ENCODE data around the gene SHTN1.

Gene SHTN1

GRCh38 chr10:116880716-116881482 lies 124.1 kb downstream of the SHTN1 start:
- DNase-seq: no peak
- no peaks in the 10 kb centered on the region for H3K27me3 Mint-ChIP-seq

DNA sequence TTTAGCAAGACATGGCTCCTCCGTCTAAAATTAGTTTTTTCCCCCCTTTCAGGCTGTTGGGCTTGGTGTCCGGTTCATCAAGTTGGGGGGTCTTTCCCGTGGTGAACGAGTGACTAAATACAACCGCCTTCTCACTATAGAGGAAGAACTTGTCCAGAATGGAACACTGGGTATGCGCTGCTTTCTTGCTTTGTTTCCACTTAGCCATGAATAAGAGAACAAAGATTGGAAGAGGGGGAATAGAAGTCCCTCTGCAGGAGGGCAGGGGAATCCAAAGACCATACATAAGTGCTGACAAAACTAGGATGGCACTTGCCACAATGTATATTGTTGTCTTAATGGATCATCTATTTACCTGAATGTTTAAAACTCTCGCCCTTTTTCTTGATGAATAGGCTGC lies 125.2 kb downstream of the SHTN1 start:
- Mint-ChIP-seq H3K27me3 (no peaks in the 10 kb centered on the region), H3K4me1 (no peaks in the 10 kb centered on the region), H3K27ac (no peak overlapping the region), H3K36me3 (no peaks in the 10 kb centered on the region), H3K9me3 (no peaks in the 10 kb centered on the region), H3K4me3 (no peak overlapping the region)
- no peak for DNase-seq
- CTCF ChIA-PET: no interaction called here

More at GRCh38 chr10:116880716-116881482, 124.1 kb downstream of the SHTN1 start:
- H3K36me3 Mint-ChIP-seq: no peaks in the 10 kb centered on the region
- H3K9me3 Mint-ChIP-seq: no peaks in the 10 kb centered on the region
- no peak overlapping the region for H3K27ac Mint-ChIP-seq
- H3K4me3 Mint-ChIP-seq: no peak overlapping the region
- CTCF ChIA-PET: no interaction called here
- no peaks in the 10 kb centered on the region for H3K4me1 Mint-ChIP-seq

DNA sequence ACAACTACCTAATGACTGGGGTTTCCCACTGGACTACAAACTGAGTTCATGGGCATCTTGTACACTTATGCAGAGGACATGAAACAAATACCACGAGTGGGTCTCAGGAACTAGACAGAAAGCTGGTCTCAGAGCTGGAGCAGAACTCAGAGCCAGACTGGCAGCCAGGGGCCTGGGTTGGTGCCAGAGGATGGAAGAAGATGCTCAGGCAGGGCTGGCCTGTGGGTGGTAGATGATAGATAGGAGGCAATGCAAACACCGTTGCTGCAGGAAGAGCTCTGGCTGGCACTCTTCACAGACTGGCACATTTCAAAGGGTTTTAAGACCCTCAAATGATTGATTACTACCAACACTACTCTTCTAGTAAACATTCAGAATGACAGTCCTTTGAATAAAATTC lies 126.9 kb downstream of the SHTN1 start:
- no peaks in the 10 kb centered on the region for H3K4me1 Mint-ChIP-seq
- no peaks in the 10 kb centered on the region for H3K36me3 Mint-ChIP-seq
- H3K4me3 Mint-ChIP-seq: no peak overlapping the region
- no peaks in the 10 kb centered on the region for H3K27me3 Mint-ChIP-seq
- no peak for DNase-seq
- CTCF ChIA-PET: no interaction called here
- H3K9me3 Mint-ChIP-seq: no peaks in the 10 kb centered on the region
- no peak overlapping the region for H3K27ac Mint-ChIP-seq

DNA sequence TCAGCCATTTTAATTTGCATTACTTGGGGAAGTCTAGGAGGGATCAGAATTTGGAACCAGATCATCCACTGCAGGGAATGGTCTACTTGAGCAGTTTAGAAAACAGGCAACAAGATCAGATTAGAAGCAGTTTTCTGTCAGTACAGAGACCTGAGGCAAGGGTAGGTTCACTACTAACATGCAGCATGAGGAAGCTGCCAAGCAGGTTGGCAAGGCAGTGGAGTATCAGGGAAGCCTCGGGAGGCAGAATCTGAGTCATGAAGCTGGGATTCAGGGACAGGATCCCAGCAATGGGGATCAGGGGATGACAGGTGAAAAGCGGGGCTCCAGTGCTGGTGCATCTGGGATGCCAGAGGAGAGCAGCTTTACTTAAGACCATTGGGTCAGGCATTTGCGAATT lies 127.6 kb downstream of the SHTN1 start:
- CTCF ChIA-PET: no interaction called here
- no peak overlapping the region for H3K27ac Mint-ChIP-seq
- H3K36me3 Mint-ChIP-seq: no peaks in the 10 kb centered on the region
- no peaks in the 10 kb centered on the region for H3K27me3 Mint-ChIP-seq
- no peaks in the 10 kb centered on the region for H3K9me3 Mint-ChIP-seq
- DNase-seq: no peak
- no peak overlapping the region for H3K4me3 Mint-ChIP-seq
- H3K4me1 Mint-ChIP-seq: no peaks in the 10 kb centered on the region

DNA sequence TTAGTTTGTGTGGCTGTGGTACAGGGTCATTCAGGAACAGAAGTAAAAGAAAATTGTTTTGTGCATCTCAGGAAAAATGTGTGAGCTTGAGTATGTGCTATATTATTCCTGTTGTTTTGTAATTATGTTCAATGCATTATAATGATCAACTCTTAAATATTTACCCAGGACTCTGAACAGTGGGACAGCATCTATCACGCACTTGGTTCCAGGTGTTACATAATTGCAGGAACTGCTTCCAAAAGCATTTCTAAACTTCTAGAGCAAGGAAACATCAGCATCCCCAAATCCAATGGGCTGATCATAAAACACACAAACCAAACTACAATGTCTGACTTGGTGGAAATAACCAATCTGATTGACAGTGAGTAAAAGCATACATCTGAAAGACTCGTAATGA lies 129.1 kb downstream of the SHTN1 start:
- CTCF ChIA-PET: no interaction called here

DNA sequence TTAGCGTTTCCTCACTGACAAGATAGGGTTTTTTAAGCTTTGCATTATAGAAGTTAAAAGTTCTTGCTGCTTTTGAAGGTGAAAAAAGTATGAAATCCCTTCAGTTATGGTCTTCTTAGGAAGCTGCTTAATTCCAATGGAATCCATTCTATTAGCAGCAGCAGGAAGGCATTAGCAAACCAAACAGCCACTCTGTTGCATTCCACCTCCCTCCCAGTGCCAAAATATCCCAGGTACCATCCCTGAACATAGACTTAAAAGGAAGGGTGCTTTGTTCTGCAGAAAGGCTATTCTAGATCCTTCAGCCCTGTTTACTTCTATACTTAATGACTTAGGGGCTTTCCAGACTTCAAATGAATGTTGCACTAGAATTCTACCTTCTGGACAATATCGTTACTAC lies 131.9 kb downstream of the SHTN1 start:
- no peak for DNase-seq
- Mint-ChIP-seq H3K27ac (no peak overlapping the region), H3K36me3 (no peaks in the 10 kb centered on the region), H3K4me1 (no peaks in the 10 kb centered on the region), H3K27me3 (no peaks in the 10 kb centered on the region), H3K4me3 (no peak overlapping the region), H3K9me3 (no peaks in the 10 kb centered on the region)
- CTCF ChIA-PET: no interaction called here

More for the DNA sequence above, 129.1 kb downstream of the SHTN1 start:
- H3K4me1 Mint-ChIP-seq: no peaks in the 10 kb centered on the region
- H3K27ac Mint-ChIP-seq: no peak overlapping the region
- no peaks in the 10 kb centered on the region for H3K9me3 Mint-ChIP-seq
- DNase-seq: no peak
- no peaks in the 10 kb centered on the region for H3K36me3 Mint-ChIP-seq
- H3K4me3 Mint-ChIP-seq: no peak overlapping the region
- no peaks in the 10 kb centered on the region for H3K27me3 Mint-ChIP-seq

GRCh38 chr10:116870949-116871348 lies 134.0 kb downstream of the SHTN1 start:
- H3K27me3 Mint-ChIP-seq: no peaks in the 10 kb centered on the region
- DNase-seq: no peak
- H3K9me3 Mint-ChIP-seq: no peaks in the 10 kb centered on the region
- H3K4me3 Mint-ChIP-seq: no peak overlapping the region
- CTCF ChIA-PET: no interaction called here
- no peak overlapping the region for H3K27ac Mint-ChIP-seq
- H3K4me1 Mint-ChIP-seq: no peaks in the 10 kb centered on the region
- no peaks in the 10 kb centered on the region for H3K36me3 Mint-ChIP-seq

DNA sequence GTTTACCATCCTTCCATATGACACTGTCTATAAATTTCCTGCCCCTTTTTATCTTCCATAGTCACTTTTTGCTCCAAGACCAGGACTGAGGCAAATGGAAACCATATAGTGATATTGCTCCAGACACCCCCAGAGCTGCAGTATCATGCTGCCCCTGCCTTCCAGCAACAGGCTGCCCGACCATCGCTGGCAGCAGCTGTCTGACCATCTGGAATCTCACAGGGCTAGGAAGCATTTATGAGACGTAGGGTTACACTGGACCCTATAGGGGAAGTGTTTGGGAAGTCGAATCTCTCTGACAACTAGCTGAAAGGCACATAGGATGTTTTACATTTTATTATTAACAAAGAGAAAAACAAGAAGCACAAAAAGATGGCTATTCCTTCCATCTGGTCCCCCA lies 136.3 kb downstream of the SHTN1 start:
- H3K4me1 Mint-ChIP-seq: no peaks in the 10 kb centered on the region
- no peaks in the 10 kb centered on the region for H3K36me3 Mint-ChIP-seq
- no peak overlapping the region for H3K27ac Mint-ChIP-seq
- no peak for DNase-seq
- H3K4me3 Mint-ChIP-seq: no peak overlapping the region
- CTCF ChIA-PET: no interaction called here
- no peaks in the 10 kb centered on the region for H3K27me3 Mint-ChIP-seq
- H3K9me3 Mint-ChIP-seq: no peaks in the 10 kb centered on the region

- Mint-ChIP-seq H3K4me3 (no peak overlapping the region), H3K27ac (no peak overlapping the region), H3K27me3 (no peaks in the 10 kb centered on the region), H3K36me3 (no peaks in the 10 kb centered on the region), H3K9me3 (no peaks in the 10 kb centered on the region), H3K4me1 (no peaks in the 10 kb centered on the region)
- DNase-seq: no peak
- CTCF ChIA-PET: no interaction called here
Observed at GRCh38 chr10:116868198-116868676, 136.8 kb downstream of the SHTN1 start.

GRCh38 chr10:116866987-116867595 lies 137.9 kb downstream of the SHTN1 start:
- Mint-ChIP-seq H3K9me3 (no peaks in the 10 kb centered on the region), H3K27ac (no peak overlapping the region), H3K4me1 (no peaks in the 10 kb centered on the region), H3K36me3 (no peaks in the 10 kb centered on the region), H3K4me3 (no peak overlapping the region), H3K27me3 (no peaks in the 10 kb centered on the region)
- DNase-seq: no peak
- CTCF ChIA-PET: no interaction called here

- no peak overlapping the region for H3K4me3 Mint-ChIP-seq
- DNase-seq: no peak
- CTCF ChIA-PET: no interaction called here
- H3K27ac Mint-ChIP-seq: no peak overlapping the region
- H3K27me3 Mint-ChIP-seq: no peaks in the 10 kb centered on the region
- no peaks in the 10 kb centered on the region for H3K9me3 Mint-ChIP-seq
- H3K36me3 Mint-ChIP-seq: no peaks in the 10 kb centered on the region
- no peaks in the 10 kb centered on the region for H3K4me1 Mint-ChIP-seq
Observed at GRCh38 chr10:116866066-116866465, 138.9 kb downstream of the SHTN1 start.

DNA sequence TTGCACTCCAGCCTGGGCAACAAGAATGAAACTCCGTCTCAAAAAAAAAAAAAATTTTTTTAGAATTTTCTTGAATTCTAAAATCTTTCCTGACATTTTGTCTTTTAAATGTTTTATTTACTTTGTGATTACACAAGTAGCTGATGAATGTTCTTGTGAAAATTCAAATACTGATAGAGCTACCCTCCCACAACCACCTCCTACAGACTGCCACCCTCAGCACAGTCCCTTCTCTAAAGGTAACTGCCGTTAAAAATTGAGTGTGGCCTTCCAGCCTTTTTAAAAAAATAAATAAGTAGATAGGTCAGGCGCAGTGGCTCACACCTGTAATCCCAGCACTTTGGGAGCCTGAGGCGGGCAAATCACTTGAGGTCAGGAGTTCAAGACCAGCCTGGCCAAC lies 140.6 kb downstream of the SHTN1 start:
- Mint-ChIP-seq H3K36me3 (no peaks in the 10 kb centered on the region), H3K4me3 (no peak overlapping the region), H3K27me3 (no peaks in the 10 kb centered on the region), H3K27ac (no peak overlapping the region), H3K4me1 (no peaks in the 10 kb centered on the region), H3K9me3 (no peaks in the 10 kb centered on the region)
- no peak for DNase-seq
- CTCF ChIA-PET: no interaction called here

- CTCF ChIA-PET: interaction anchor here (0.6 kb wide), 1 partner anchor 23 kb away, joined by 4 read pairs; no protein-coding TSS in a partner anchor
- DNase-seq: no peak
- H3K27ac Mint-ChIP-seq: no peak overlapping the region
- H3K36me3 Mint-ChIP-seq: no peaks in the 10 kb centered on the region
- no peaks in the 10 kb centered on the region for H3K27me3 Mint-ChIP-seq
- no peaks in the 10 kb centered on the region for H3K4me1 Mint-ChIP-seq
- H3K9me3 Mint-ChIP-seq: peaks cover 3% of the 10 kb centered on the region
- no peak overlapping the region for H3K4me3 Mint-ChIP-seq
Observed at GRCh38 chr10:116861796-116862195, 143.2 kb downstream of the SHTN1 start.

DNA sequence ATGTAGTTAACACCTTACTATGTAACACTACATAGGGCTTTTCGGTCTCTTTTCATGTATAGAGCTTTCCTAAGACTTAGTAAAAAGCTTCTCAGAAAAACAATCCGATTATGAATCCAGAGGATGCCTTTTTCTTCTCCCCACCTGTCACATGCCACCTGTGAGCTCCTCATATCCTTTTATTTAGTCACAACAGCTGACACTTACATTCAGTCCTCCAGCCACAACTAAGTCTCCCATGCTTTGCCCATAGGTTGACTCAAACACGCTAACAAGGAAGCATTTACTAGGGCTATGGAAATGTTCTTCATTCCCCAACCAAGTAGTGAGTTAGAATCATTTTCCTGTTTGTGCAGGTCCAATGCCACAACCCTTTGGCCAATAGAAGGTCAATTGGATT lies 147.8 kb downstream of the SHTN1 start:
- Mint-ChIP-seq H3K4me3 (no peak overlapping the region), H3K4me1 (no peaks in the 10 kb centered on the region), H3K27me3 (peaks cover 4% of the 10 kb centered on the region), H3K9me3 (peaks cover 4% of the 10 kb centered on the region), H3K36me3 (no peaks in the 10 kb centered on the region), H3K27ac (no peak overlapping the region)
- no peak for DNase-seq
- CTCF ChIA-PET: no interaction called here

GRCh38 chr10:116853701-116854100 lies 151.3 kb downstream of the SHTN1 start:
- H3K4me1 Mint-ChIP-seq: peaks cover 2% of the 10 kb centered on the region
- CTCF ChIA-PET: no interaction called here
- H3K9me3 Mint-ChIP-seq: peaks cover 4% of the 10 kb centered on the region
- H3K27ac Mint-ChIP-seq: no peak overlapping the region
- no peak overlapping the region for H3K4me3 Mint-ChIP-seq
- no peak for DNase-seq
- peaks cover 36% of the 10 kb centered on the region for H3K27me3 Mint-ChIP-seq
- H3K36me3 Mint-ChIP-seq: no peaks in the 10 kb centered on the region
